BE2C (cell line): ENCODE results near the gene LYPD3.
A peak's percentile ranks its signal among the peaks of the same experiment; 100 is the strongest.
"Not testable (repeated sequence)": the region's sequence is repeated elsewhere in the genome, so short reads cannot be mapped to it uniquely, and the experiment has no call there.

Source experiments
- DNase-seq: peaks from one replicate; pipeline ENCODE4 v3.0.0-alpha.2; 2020
- H3K27me3 ChIP-seq: fragments of 250-450 bp; sonication (Bioruptor Pico); 2 replicates; pipeline ENCODE4 v1.5.1; 2020; ENCODE audit warnings: mild to moderate bottlenecking
- H3K36me3 ChIP-seq: fragments of 250-450 bp; sonication (Bioruptor Pico); 2 replicates; pipeline ENCODE4 v1.5.1; 2020; ENCODE audit warnings: mild to moderate bottlenecking
- H3K4me1 ChIP-seq: fragments of 250-450 bp; sonication (Bioruptor Pico); 2 replicates; pipeline ENCODE4 v1.5.1; 2020
- H3K4me3 ChIP-seq: 2 replicates; pipeline ENCODE4 v1.5.1; 2011; ENCODE audit warnings: low read depth, low read length
- H3K9me3 ChIP-seq: fragments of 250-450 bp; sonication (Bioruptor Pico); 2 replicates; pipeline ENCODE4 v1.5.1; 2020
- CTCF ChIP-seq: IDR thresholded peaks from 2 replicates; pipeline ENCODE4 v1.5.1; 2012; ENCODE audit warnings: mild to moderate bottlenecking, low read depth, low read length

The LYPD3 gene

DNA sequence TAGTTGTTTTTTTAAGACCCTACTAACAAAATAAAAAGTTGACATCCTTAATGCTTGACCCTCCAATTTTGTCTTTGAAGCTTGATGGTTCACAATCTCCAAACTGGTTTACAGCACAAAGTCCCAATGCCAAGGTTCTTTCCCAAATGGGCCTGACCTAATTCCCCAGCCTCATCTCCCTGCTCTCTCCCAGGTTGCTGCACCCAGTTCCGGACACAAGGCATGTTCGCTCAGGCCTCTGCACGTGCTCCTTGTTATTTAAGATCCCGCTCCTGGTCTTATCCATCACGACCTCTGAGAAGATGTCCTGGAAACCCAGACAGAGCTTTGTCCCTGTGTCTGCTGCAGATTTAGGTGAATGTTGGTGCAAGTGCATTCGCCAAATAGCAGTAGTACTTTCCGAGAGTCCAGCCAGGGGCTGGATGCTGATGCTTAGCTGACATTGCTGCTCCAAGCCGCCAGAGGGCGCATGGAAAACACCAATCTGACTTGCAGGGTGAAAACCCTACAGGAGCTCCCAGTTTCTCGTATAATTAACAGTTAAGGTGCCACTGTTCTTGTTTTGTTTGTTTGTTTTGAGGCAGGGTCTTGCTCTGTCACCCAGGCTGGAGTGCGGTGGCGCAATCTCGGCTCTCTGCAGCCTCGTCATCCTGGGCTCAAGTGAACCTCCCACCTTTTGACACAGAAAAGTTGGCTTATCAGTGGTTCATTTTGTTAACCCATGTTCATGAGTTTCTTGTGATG, 18.5 kb downstream of the LYPD3 start:
- H3K27me3 ChIP-seq: no peaks in the 10 kb centered on the region
- H3K36me3 ChIP-seq: no peaks in the 10 kb centered on the region
- H3K4me1 ChIP-seq: no peaks in the 10 kb centered on the region
- H3K4me3 ChIP-seq: no peak overlapping the region
- no peaks in the 10 kb centered on the region for H3K9me3 ChIP-seq
- peak; percentile 93 for TF ChIP-seq CTCF
- DNase-seq: peak; percentile 62

GRCh38 chr19:43445426-43445825, 20.0 kb downstream of the LYPD3 start:
- Histone ChIP-seq H3K27me3 (no peaks in the 10 kb centered on the region), H3K36me3 (no peaks in the 10 kb centered on the region), H3K4me1 (no peaks in the 10 kb centered on the region), H3K9me3 (no peaks in the 10 kb centered on the region), H3K4me3 (no peak overlapping the region)
- no peak for TF ChIP-seq CTCF
- no peak for DNase-seq

DNA sequence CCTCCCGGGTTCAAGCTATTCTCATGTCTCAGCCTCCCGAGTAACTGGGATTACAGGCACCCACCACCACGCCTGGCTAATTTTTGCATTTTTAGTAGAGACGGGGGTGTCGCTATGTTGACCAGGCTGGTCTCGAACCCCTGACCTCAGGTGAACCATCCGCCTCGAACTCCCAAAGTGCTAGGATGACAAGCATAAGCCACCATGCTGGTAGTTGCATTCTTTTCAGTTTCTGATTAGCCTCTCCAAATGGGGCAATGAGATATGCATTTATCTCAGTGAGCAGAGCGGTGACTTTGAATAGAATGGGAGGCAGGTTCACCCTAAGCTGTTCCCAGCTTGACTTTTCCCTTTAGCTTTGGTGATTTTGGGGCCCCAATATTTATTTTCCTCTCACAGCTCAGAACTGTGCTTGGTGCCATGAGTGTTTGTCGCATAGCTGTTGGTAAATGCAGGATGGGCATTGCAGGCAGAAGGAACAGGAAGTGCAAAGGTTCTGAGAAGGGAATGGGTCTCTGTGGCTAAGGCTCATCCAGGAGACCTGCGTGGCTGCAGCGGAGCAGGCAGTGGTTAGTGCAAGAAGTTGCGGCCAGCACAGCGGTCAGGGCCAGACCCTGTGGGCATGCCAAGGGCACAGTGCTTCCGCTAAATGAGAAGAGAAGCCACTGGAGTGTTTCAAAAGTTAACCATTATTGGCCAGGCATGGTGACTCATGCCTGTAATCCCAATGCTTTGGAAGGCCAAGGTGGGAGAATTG, 20.7 kb downstream of the LYPD3 start:
- Histone ChIP-seq H3K4me1 (no peaks in the 10 kb centered on the region), H3K27me3 (no peaks in the 10 kb centered on the region), H3K9me3 (no peaks in the 10 kb centered on the region), H3K36me3 (no peaks in the 10 kb centered on the region), H3K4me3 (no peak overlapping the region)
- no peak for TF ChIP-seq CTCF
- no peak for DNase-seq

GRCh38 chr19:43444091-43444490, 21.3 kb downstream of the LYPD3 start:
- H3K36me3 ChIP-seq, H3K4me1 ChIP-seq, H3K4me3 ChIP-seq, H3K9me3 ChIP-seq, DNase-seq, H3K27me3 ChIP-seq: not testable (repeated sequence)

DNA sequence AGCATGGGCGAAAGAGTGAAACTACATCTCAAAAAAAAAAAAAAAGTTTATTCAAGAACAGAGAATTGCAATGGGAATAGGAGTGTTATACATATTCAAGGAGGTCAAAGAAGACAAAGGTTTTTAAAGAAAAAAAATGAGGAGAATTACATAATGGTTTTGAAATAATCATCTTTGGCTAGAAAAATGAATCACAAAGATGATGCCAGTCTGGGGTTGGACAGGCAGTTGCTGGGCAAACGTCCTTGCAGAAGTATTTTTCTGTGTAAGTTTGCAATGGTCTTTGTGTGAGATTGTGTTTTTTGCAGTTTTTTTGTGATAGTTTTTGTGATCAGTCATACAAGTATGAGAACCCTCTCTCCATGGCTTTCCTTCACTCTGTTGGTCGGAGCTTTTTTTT, 23.7 kb downstream of the LYPD3 start:
- no peaks in the 10 kb centered on the region for H3K4me1 ChIP-seq
- no peaks in the 10 kb centered on the region for H3K36me3 ChIP-seq
- DNase-seq: no peak
- TF ChIP-seq CTCF: no peak
- H3K4me3 ChIP-seq: no peak overlapping the region
- no peaks in the 10 kb centered on the region for H3K27me3 ChIP-seq
- H3K9me3 ChIP-seq: no peaks in the 10 kb centered on the region

- Histone ChIP-seq H3K27me3 (no peaks in the 10 kb centered on the region), H3K4me3 (no peak overlapping the region), H3K4me1 (no peaks in the 10 kb centered on the region), H3K9me3 (no peaks in the 10 kb centered on the region), H3K36me3 (no peaks in the 10 kb centered on the region)
- DNase-seq: no peak
- no peak for TF ChIP-seq CTCF
Measured at GRCh38 chr19:43439709-43440063, 25.7 kb downstream of the LYPD3 start.
